Fibroblast of lung (primary cell): ENCODE results near the gene TEDC1. TPM values are rescaled to one million over a fixed set of nuclear protein-coding genes. Genes with fewer than 3 reads are reported as not detected.

Experiments
- DNase-seq, 2 donors: peaks; one replicate each; pipeline versions ENCODE4 v3.0.0 to v3.0.0-alpha.2; 2010; ENCODE audit warnings: low read depth in 2 of 2
- H2AFZ ChIP-seq: 2 replicates; pipeline ENCODE4 v1.5.1; 2012; ENCODE audit warnings: low read length, control low read depth, inconsistent platforms
- H3K27ac ChIP-seq: 2 replicates; pipeline ENCODE4 v1.5.1; 2011; ENCODE audit warnings: low read length, control low read depth; ENCODE audit not compliant: insufficient read depth
- H3K27me3 ChIP-seq: 2 replicates; pipeline ENCODE4 v1.5.1; 2011; ENCODE audit warnings: mild to moderate bottlenecking, low read length; ENCODE audit not compliant: control insufficient read depth, insufficient read depth
- H3K36me3 ChIP-seq: 2 replicates; pipeline ENCODE4 v1.5.1; 2011; ENCODE audit warnings: low read length; ENCODE audit not compliant: control insufficient read depth, insufficient read depth
- H3K4me1 ChIP-seq: 2 replicates; pipeline ENCODE4 v1.5.1; 2011; ENCODE audit warnings: low read length; ENCODE audit not compliant: control insufficient read depth, insufficient read depth; ENCODE audit errors: extremely low read depth
- H3K4me2 ChIP-seq: 2 replicates; pipeline ENCODE4 v1.5.1; 2011; ENCODE audit warnings: low read length, control low read depth; ENCODE audit not compliant: insufficient read depth; ENCODE audit errors: extremely low read depth
- H3K4me3 ChIP-seq, 4 experiments: fragments of 200-600 bp in 1 of 4; sonication (generic) in 1 of 4; replicated peaks in 1 of 4; 2 replicates each; pipeline ENCODE4 v1.5.1; 2011 to 2016; ENCODE audit warnings: low read length in 4 of 4, low read depth in 3 of 4, mild to moderate bottlenecking in 3 of 4, control low read depth in 2 of 4, inconsistent platforms in 1 of 4, mixed read lengths in 1 of 4; ENCODE audit not compliant: insufficient read depth in 1 of 4; ENCODE audit errors: control extremely low read depth in 1 of 4
- H3K79me2 ChIP-seq: 2 replicates; pipeline ENCODE4 v1.5.1; 2012; ENCODE audit warnings: mild to moderate bottlenecking, low read length, inconsistent platforms; ENCODE audit not compliant: control insufficient read depth, insufficient read depth
- H3K9ac ChIP-seq: 2 replicates; pipeline ENCODE4 v1.5.1; 2011; ENCODE audit warnings: mild to moderate bottlenecking, low read length, control low read depth; ENCODE audit not compliant: insufficient read depth
- H3K9me3 ChIP-seq: 2 replicates; pipeline ENCODE4 v1.5.1; 2012; ENCODE audit warnings: low read depth, low read length; ENCODE audit not compliant: control insufficient read depth, insufficient read depth
- H4K20me1 ChIP-seq: 2 replicates; pipeline ENCODE4 v1.5.1; 2011; ENCODE audit warnings: low read length; ENCODE audit not compliant: control insufficient read depth, insufficient read depth; ENCODE audit errors: extremely low read depth
- EZH2 ChIP-seq: IDR thresholded peaks from 2 replicates; pipeline ENCODE4 v1.5.1; 2012; ENCODE audit warnings: low read length, control low read depth, mild to moderate bottlenecking; ENCODE audit errors: missing control alignments
- polyA plus RNA-seq, 2 donors: library from polyadenylated mRNA; depleted of rRNA in 1 of 2; stranded (reverse) in 1 of 2; unstranded in 1 of 2; fragments of >200 nt; gene quantifications; 2 replicates each; pipeline ENCODE4 v1.2.1, GENCODE V29; 2011 to 2012; ENCODE audit warnings: missing spikeins in 1 of 2
- total RNA-seq: library from RNA; depleted of rRNA; stranded (reverse); fragments of >200 nt; gene quantifications from 2 replicates; pipeline ENCODE4 v1.2.1, GENCODE V29; 2014
- TF ChIP-seq, protein P1 (sequence below), 2 donors: IDR thresholded peaks in 1 of 2; conservative IDR thresholded peaks in 1 of 2; 1 replicate in 1 of 2; 2 replicates in 1 of 2; pipeline ENCODE4 v1.5.1; 2011 to 2012; ENCODE audit warnings: low read length in 2 of 2, control low read depth in 1 of 2, inconsistent platforms in 1 of 2, low read depth in 1 of 2, mild to moderate bottlenecking in 1 of 2

The TEDC1 gene
- total and polyA plus RNA-seq, 2 donors (not counting 1 experiment from before 2014, with no cell fraction given), result 0.69 to 2.5 TPM

GRCh38 chr14:105536691-105537579 is 45.9 kb downstream of the TEDC1 start:
- Histone ChIP-seq H3K79me2 (no peaks in the 10 kb centered on the region), H3K4me2 (no peak overlapping the region), H2AFZ (no peak overlapping the region), H3K9ac (no peak overlapping the region), H3K36me3 (no peaks in the 10 kb centered on the region), H3K27me3 (peaks cover 2% of the 10 kb centered on the region), H3K4me3 (no peak overlapping the region), H3K27ac (no peak overlapping the region), H4K20me1 (no peaks in the 10 kb centered on the region), H3K4me1 (no peaks in the 10 kb centered on the region), H3K9me3 (no peaks in the 10 kb centered on the region)
- no peak for DNase-seq
- TF ChIP-seq EZH2, result no peak
- TF ChIP-seq, protein P1, sequence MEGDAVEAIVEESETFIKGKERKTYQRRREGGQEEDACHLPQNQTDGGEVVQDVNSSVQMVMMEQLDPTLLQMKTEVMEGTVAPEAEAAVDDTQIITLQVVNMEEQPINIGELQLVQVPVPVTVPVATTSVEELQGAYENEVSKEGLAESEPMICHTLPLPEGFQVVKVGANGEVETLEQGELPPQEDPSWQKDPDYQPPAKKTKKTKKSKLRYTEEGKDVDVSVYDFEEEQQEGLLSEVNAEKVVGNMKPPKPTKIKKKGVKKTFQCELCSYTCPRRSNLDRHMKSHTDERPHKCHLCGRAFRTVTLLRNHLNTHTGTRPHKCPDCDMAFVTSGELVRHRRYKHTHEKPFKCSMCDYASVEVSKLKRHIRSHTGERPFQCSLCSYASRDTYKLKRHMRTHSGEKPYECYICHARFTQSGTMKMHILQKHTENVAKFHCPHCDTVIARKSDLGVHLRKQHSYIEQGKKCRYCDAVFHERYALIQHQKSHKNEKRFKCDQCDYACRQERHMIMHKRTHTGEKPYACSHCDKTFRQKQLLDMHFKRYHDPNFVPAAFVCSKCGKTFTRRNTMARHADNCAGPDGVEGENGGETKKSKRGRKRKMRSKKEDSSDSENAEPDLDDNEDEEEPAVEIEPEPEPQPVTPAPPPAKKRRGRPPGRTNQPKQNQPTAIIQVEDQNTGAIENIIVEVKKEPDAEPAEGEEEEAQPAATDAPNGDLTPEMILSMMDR (conservative IDR thresholded peaks at IDR 0.05 in 1 of 2, IDR thresholded peaks at IDR 0.05 in 1 of 2; ENCODE audit: low read depth in 1 of 2, low read length in 2 of 2), result no peak

DNA sequence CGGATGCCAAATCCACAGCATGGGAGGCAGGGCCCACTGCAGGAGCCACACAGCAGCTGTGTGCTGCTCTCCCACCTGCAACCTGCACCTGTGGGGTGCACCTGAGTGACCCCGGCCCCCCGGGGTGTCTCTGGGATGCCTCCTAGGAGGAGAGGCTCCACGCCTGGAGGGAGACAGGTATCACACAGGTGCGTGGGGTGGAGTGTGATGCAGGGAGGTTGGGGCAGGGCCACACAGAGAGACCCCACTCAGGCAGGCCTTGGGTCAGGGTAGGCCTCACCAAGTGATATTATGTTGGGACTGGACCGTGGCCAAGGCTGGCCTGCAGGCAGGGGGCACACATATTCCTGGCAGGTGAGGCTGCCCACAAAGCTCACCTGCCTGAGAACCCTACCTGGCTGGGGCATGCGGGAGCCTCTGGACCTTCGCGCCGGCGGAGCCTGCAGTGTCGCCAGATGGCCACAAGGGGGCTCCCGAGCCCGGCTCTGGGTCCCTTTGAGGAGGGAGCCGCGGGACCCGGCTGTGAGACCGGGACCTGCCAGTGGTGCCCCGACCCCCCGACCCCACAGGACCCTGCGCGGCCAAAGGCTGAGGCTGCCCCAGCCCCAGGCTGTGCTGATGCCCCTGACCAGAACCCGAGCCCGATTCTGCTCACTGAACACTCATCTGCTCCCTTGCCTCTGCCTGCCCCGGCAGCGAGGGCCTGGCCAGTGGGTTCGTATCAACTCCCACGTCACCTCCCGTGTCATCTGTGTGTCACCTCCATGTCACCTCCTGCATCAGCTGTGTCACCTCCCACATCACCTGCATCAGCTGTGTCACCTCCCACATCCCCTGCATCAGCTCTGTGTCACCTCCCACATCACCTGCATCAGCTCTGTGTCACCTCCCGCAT is 46.8 kb downstream of the TEDC1 start:
- no peak overlapping the region for H2AFZ ChIP-seq

More for the DNA sequence above, 46.8 kb downstream of the TEDC1 start:
- TF ChIP-seq EZH2, result no peak
- TF ChIP-seq, protein P1 (conservative IDR thresholded peaks at IDR 0.05 in 1 of 2, IDR thresholded peaks at IDR 0.05 in 1 of 2; ENCODE audit: low read depth in 1 of 2, low read length in 2 of 2), result peak; percentile 66 to 82
- peaks cover 2% of the 10 kb centered on the region for H3K27me3 ChIP-seq
- no peak for DNase-seq
- H3K9me3 ChIP-seq, result no peaks in the 10 kb centered on the region
- H3K9ac ChIP-seq, result no peak overlapping the region
- H3K4me1 ChIP-seq, result no peaks in the 10 kb centered on the region
- H3K36me3 ChIP-seq, result no peaks in the 10 kb centered on the region
- no peak overlapping the region for H3K4me2 ChIP-seq
- H3K79me2 ChIP-seq, result no peaks in the 10 kb centered on the region
- H4K20me1 ChIP-seq, result no peaks in the 10 kb centered on the region
- no peak overlapping the region for H3K4me3 ChIP-seq
- no peak overlapping the region for H3K27ac ChIP-seq
